Esophagus squamous epithelium (tissue), 5 donors: ENCODE data around the gene MEF2B. TPM values are rescaled to one million over a fixed set of nuclear protein-coding genes. Genes with fewer than 3 reads are reported as not detected.

Source experiments
- DNase-seq: peaks from one replicate; lab custom pipeline; 2025; lab: John Stamatoyannopoulos, UW
- H3K27ac ChIP-seq, 4 donors: fragments of 200-600 bp; sonication (generic); one replicate each; pipeline ENCODE4 v1.5.1; 2016 to 2019; ENCODE audit warnings: mild to moderate bottlenecking in 1 of 4
- H3K27me3 ChIP-seq, 4 donors: fragments of 200-600 bp; sonication (generic); 1 replicate in 3 of 4; 2 replicates in 1 of 4; pipeline versions ENCODE4 v1.5.1 to v1.6.0; 2017 to 2021; ENCODE audit warnings: antibody characterized with exemption in 1 of 4
- H3K36me3 ChIP-seq, 3 donors: fragments of 200-600 bp; sonication (generic); one replicate each; pipeline ENCODE4 v1.5.1; 2016 to 2019
- H3K4me1 ChIP-seq, 3 donors: fragments of 200-600 bp; sonication (generic); one replicate each; pipeline ENCODE4 v1.5.1; 2017 to 2019
- H3K4me3 ChIP-seq, 4 donors: fragments of 200-600 bp; sonication (generic); 1 replicate in 3 of 4; 2 replicates in 1 of 4; pipeline ENCODE4 v1.5.1; 2016 to 2019; ENCODE audit warnings: mild to moderate bottlenecking in 2 of 4, moderate library complexity in 1 of 4
- H3K9me3 ChIP-seq, 3 donors: fragments of 200-600 bp; sonication (generic); one replicate each; pipeline ENCODE4 v1.5.1; 2016 to 2019
- POLR2A ChIP-seq, 4 donors: fragments of 450-650 bp; IDR thresholded peaks; one replicate each; pipeline ENCODE4 v1.6.1; 2017; ENCODE audit warnings: antibody characterized with exemption in 4 of 4, mild to moderate bottlenecking in 4 of 4, moderate library complexity in 3 of 4
- WGBS, 2 donors: methylation state at CpG; one replicate each; pipeline ENCODE4 v1.1.5; 2018; 5-methylcytosine and 5-hydroxymethylcytosine counted together
- intact Hi-C: fragments of 100-400 bp; cut with DNase I; formaldehyde crosslinking; loops from one replicate; pipeline ENCODE4 v1.15.0; 2022
- total RNA-seq, 4 donors: library from RNA; depleted of rRNA; stranded (reverse); fragments of >200 nt; gene quantifications; one replicate each; pipeline ENCODE4 v1.1.0, GENCODE V29; 2016
- TF ChIP-seq, protein P1 (sequence below), 6 experiments: fragments of 450-650 bp in 4 of 6; fragments of 200-600 bp in 2 of 6; sonication (generic) in 2 of 6; IDR thresholded peaks; one replicate each; pipeline ENCODE4 v1.5.1; 2016 to 2019; ENCODE audit warnings: antibody characterized with exemption in 6 of 6, mild to moderate bottlenecking in 4 of 6, moderate library complexity in 4 of 6
- donor health status: DM: yes; HTN: yes; CAD: no.

The MEF2B gene
- total RNA-seq, 4 donors from 2014 or later = 0.70 TPM; not detected in 3

DNA sequence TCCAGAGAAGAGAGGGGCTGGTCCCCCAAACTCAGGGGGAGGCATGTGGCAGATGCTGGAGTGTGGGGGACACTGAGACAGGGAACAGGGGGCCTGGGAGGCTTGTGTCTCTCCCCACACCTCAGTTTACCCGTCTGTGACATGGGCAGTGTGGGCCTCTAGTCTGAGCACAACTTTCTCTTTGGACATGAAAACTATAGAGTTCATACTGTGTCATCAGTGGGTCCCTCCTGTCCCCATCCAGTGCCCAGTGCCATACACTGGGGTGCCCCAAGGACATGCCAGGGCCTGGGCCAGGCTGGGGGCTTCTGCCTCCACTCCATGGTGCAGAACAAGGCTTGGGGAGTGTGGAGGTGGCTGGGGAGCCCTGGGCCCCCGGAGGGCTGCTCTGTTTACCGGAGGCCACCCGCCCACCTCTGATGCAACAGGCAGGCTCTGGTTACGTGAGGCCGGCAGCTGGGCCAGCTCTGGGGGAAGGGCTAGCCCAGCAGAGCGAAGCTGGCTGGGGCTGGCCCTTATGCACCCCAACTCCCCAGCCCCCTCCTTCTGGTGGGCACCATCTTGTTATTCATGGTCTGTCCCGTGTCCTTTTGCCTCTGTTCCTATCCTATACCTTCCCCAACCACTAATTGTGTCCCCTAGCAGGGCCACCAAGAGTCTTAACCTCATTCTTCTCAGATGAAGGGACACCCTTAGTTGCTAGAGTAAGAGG, 1.9 kb upstream of the MEF2B start:
- Histone ChIP-seq H3K4me1 (peaks cover 0 to 16% (median 13%) of the 10 kb centered on the region in 3 donors), H3K9me3 (no peaks in the 10 kb centered on the region), H3K4me3 (no peak overlapping the region), H3K27ac (no peak overlapping the region), H3K36me3 (peaks cover 0 to 17% (median 0%) of the 10 kb centered on the region in 3 donors), H3K27me3 (no peaks in the 10 kb centered on the region)
- 63 to 95% methylated on average over 3 to 5 of the region's 8 CpGs for WGBS, 2 donors
- intact Hi-C loops = no loop called here
- no peak for DNase-seq
- TF ChIP-seq, protein P1, sequence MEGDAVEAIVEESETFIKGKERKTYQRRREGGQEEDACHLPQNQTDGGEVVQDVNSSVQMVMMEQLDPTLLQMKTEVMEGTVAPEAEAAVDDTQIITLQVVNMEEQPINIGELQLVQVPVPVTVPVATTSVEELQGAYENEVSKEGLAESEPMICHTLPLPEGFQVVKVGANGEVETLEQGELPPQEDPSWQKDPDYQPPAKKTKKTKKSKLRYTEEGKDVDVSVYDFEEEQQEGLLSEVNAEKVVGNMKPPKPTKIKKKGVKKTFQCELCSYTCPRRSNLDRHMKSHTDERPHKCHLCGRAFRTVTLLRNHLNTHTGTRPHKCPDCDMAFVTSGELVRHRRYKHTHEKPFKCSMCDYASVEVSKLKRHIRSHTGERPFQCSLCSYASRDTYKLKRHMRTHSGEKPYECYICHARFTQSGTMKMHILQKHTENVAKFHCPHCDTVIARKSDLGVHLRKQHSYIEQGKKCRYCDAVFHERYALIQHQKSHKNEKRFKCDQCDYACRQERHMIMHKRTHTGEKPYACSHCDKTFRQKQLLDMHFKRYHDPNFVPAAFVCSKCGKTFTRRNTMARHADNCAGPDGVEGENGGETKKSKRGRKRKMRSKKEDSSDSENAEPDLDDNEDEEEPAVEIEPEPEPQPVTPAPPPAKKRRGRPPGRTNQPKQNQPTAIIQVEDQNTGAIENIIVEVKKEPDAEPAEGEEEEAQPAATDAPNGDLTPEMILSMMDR (IDR thresholded peaks at IDR 0.05) = no peak
- no peak for TF ChIP-seq POLR2A (IDR thresholded peaks at IDR 0.05)

DNA sequence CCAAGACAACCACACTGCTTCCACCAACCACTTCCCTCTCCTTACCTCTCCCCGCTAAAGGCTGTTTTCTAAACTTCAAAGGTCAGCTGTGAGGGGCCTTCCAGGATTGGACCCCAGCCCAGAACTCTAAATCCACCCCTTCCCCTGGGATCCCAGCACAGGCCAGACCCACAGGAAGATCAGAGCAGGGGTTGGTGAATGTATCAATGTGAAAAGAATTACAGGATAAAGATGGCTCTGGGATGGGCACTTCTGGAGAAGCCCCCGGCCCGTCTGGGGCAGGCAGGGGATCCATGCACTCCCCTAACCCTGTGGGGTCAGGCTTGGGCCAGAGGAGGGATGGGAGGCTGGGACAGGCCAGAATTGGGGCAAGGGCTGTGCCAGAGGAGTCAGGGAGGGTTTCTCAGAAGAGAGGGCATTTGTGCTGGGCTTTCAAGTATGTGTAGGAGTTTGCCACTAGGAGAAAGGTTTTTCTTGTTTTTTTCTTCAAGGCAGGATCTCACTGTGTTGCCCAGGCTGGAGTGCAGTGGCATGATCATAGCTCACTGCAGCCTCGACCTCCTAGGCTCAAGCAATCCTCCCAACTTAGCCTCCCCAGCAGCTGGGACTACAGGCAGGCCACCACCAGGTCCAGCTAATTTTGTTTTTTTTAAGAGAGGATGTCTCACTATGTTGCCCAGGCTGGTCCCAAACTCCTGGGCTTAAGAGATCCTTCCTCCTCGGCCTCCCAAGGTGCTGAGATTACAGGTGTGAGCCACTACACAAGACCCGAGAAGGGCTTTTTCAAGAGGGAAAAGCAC, 1.0 kb upstream of the MEF2B start:
- no peak overlapping the region for H3K27ac ChIP-seq
- TF ChIP-seq, protein P1 (IDR thresholded peaks at IDR 0.05) = no peak
- TF ChIP-seq POLR2A (IDR thresholded peaks at IDR 0.05) = no peak
- H3K4me1 ChIP-seq = peaks cover 0 to 16% (median 13%) of the 10 kb centered on the region in 3 donors
- no peaks in the 10 kb centered on the region for H3K9me3 ChIP-seq
- DNase-seq = no peak
- intact Hi-C loops = no loop called here
- H3K27me3 ChIP-seq = no peaks in the 10 kb centered on the region
- peaks cover 0 to 8% (median 0%) of the 10 kb centered on the region in 3 donors for H3K36me3 ChIP-seq
- no peak overlapping the region for H3K4me3 ChIP-seq
- WGBS, 2 donors = 61 to 90% methylated on average over 4 to 5 of the region's 6 CpGs

DNA sequence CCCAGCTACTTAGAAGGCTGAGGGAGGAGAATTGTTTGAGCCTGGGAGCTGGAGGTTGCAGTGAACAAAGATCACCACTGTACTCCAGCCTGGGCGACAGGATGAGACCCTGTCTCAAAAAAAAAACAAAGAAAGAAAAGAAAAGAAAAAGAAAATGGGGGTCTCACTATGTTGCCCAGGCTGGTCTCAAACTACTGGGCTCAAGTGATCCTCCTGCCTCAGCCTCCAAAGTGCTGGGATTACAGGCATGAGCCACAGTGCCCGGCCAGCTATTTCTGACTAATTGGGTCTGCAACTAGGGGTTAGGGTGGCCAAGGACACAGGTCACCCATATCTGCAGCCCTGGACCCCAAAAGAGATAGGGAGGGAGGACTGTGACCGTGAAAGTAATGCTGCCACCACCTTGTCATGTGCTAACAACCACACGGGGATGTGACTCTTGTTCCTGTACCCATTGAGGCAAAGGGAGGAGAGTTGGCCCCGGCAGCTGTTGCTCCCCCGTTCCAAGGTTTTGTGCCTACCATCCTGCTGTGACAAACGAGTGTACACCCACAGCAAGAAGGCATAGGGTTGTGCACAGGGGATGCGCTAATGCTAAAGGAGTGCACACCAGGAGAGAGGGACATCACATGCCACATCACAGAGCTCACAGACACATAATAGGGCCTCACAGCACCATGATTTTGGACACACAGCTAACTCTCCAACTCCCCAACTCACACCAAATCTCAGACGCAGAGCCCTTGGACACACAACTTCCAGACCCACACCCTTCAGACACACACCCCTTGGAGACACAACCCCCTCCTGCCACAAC, 619 bp downstream of the MEF2B start:
- intact Hi-C loops = no loop called here
- DNase-seq = no peak
- Histone ChIP-seq H3K27ac (no peak overlapping the region), H3K9me3 (no peaks in the 10 kb centered on the region), H3K36me3 (no peaks in the 10 kb centered on the region), H3K27me3 (no peaks in the 10 kb centered on the region), H3K4me3 (peak overlapping the region in 3 of 4 donors; percentile 15 to 58 (median 27)), H3K4me1 (peaks cover 0 to 16% (median 13%) of the 10 kb centered on the region in 3 donors)
- WGBS, 2 donors = 78 to 83% methylated on average over 1 to 8 of the region's 9 CpGs
- TF ChIP-seq, protein P1 (IDR thresholded peaks at IDR 0.05) = no peak
- TF ChIP-seq POLR2A (IDR thresholded peaks at IDR 0.05) = no peak

DNA sequence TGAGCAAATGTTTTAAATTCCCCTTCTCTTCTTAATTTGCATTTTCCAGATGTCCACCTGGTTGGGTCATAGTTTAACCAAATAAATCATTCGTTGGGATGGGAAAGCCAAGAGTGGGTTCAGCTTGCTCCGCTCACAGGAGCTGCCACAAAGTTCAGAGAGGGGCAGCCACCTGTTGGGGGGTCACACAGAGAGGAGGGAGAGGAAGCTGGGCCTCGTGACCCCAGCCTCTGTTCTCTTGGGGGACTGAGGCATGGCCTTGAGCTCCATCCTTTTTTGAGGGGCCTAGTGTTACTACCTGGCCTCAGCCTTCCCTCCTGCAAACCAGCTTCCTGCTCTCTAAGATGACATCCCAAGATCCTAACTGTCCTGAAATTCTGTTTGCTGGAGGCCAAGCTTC, 2.5 kb downstream of the MEF2B start:
- no peak for TF ChIP-seq POLR2A (IDR thresholded peaks at IDR 0.05)
- TF ChIP-seq, protein P1 (IDR thresholded peaks at IDR 0.05) = no peak
- intact Hi-C loops = no loop called here
- Histone ChIP-seq H3K36me3 (no peaks in the 10 kb centered on the region), H3K4me3 (no peak overlapping the region), H3K9me3 (no peaks in the 10 kb centered on the region), H3K27ac (no peak overlapping the region), H3K4me1 (peaks cover 0 to 16% (median 13%) of the 10 kb centered on the region in 3 donors), H3K27me3 (no peaks in the 10 kb centered on the region)
- no peak for DNase-seq
- 67 to 87% methylated on average over 2 to 3 of the region's 3 CpGs for WGBS, 2 donors
